Measurements from ENCODE around the gene AHSG. TPM values are rescaled to one million over a fixed set of nuclear protein-coding genes. Genes with fewer than 3 reads are reported as not detected.
"Not testable (repeated sequence)": the region's sequence is repeated elsewhere in the genome, so short reads cannot be mapped to it uniquely, and the experiment has no call there.

AHSG gene
- total and polyA plus RNA-seq, 8 donors: 0.12 to 1.8 (median 0.24) TPM; not detected in 4

GRCh38 chr3:186577521-186577920 lies 35.3 kb upstream of the AHSG start:
- FAIRE-seq: no peak
- Histone ChIP-seq H3K36me3 (peaks cover 0 to 62% (median 9%) of the 10 kb centered on the region in 3 donors), H3K4me1 (peaks cover 9 to 15% (median 14%) of the 10 kb centered on the region in 3 donors), H3K27ac (no peak overlapping the region), H3K27me3 (no peaks in the 10 kb centered on the region), H3K9me3 (no peaks in the 10 kb centered on the region), H3K4me3 (no peak overlapping the region)
- no peak for DNase-seq
- no peak for ATAC-seq
- intact Hi-C loops (cut with DNase I): no loop called here
- WGBS, 2 donors: 70 to 73% methylated on average over 2 of the region's 2 CpGs
- TF ChIP-seq, protein P1, sequence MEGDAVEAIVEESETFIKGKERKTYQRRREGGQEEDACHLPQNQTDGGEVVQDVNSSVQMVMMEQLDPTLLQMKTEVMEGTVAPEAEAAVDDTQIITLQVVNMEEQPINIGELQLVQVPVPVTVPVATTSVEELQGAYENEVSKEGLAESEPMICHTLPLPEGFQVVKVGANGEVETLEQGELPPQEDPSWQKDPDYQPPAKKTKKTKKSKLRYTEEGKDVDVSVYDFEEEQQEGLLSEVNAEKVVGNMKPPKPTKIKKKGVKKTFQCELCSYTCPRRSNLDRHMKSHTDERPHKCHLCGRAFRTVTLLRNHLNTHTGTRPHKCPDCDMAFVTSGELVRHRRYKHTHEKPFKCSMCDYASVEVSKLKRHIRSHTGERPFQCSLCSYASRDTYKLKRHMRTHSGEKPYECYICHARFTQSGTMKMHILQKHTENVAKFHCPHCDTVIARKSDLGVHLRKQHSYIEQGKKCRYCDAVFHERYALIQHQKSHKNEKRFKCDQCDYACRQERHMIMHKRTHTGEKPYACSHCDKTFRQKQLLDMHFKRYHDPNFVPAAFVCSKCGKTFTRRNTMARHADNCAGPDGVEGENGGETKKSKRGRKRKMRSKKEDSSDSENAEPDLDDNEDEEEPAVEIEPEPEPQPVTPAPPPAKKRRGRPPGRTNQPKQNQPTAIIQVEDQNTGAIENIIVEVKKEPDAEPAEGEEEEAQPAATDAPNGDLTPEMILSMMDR (IDR thresholded peaks at IDR 0.05): no peak

DNA sequence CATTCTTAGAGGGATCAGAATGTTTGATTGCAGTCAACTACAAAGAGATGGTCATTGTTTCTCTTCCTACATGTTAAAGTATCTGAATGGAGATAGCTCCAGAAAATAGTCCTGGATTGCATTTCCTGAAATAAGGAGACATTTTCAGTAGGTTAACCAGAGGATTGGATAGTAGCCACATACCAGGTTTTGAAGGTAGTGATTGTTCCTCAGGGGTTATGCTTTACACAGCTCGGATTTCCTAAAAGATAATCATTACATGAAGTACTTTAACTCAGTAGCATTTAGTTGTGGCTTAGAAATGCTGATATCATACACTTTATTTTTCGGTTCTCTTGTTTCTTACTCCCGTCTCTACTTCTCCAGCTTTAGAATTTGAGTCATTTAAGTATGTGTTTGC lies 32.1 kb upstream of the AHSG start:
- no peak for FAIRE-seq
- Histone ChIP-seq H3K27ac (peak overlapping the region in 1 of 4 donors; percentile 13), H3K9me3 (no peaks in the 10 kb centered on the region), H3K4me3 (no peak overlapping the region), H3K4me1 (no peaks in the 10 kb centered on the region), H3K27me3 (no peaks in the 10 kb centered on the region), H3K36me3 (peaks cover 4 to 82% (median 9%) of the 10 kb centered on the region in 3 donors)
- intact Hi-C loops (cut with DNase I): no loop called here
- WGBS, 2 donors: 76 to 84% methylated on average over 3 of the region's 3 CpGs
- no peak for DNase-seq
- no peak for ATAC-seq
- TF ChIP-seq, protein P1 (IDR thresholded peaks at IDR 0.05): no peak

- ATAC-seq: no peak
- Histone ChIP-seq H3K27ac (no peak overlapping the region), H3K4me3 (no peak overlapping the region), H3K27me3 (no peaks in the 10 kb centered on the region), H3K36me3 (peaks cover 4 to 71% (median 6%) of the 10 kb centered on the region in 3 donors), H3K4me1 (no peaks in the 10 kb centered on the region), H3K9me3 (no peaks in the 10 kb centered on the region)
- TF ChIP-seq, protein P1 (IDR thresholded peaks at IDR 0.05): no peak
- no peak for FAIRE-seq
- intact Hi-C loops (cut with DNase I): no loop called here
- no peak for DNase-seq
- 92 to 95% methylated on average over 6 of the region's 6 CpGs for WGBS, 2 donors
Observed at GRCh38 chr3:186582541-186582940, 30.3 kb upstream of the AHSG start.

GRCh38 chr3:186583831-186584230 lies 29.0 kb upstream of the AHSG start:
- DNase-seq: no peak
- H3K27me3 ChIP-seq: no peaks in the 10 kb centered on the region
- peaks cover 0 to under 1% (median 0%) of the 10 kb centered on the region in 3 donors for H3K4me1 ChIP-seq
- peak in 1 of 4 donors; percentile 23 for ATAC-seq
- TF ChIP-seq, protein P1 (IDR thresholded peaks at IDR 0.05): no peak
- WGBS, 2 donors: 68 to 76% methylated on average over 5 of the region's 5 CpGs
- no peak overlapping the region for H3K27ac ChIP-seq
- no peak for FAIRE-seq
- no peak overlapping the region for H3K4me3 ChIP-seq
- peaks cover 4 to 58% (median 6%) of the 10 kb centered on the region in 3 donors for H3K36me3 ChIP-seq
- no peaks in the 10 kb centered on the region for H3K9me3 ChIP-seq
- intact Hi-C loops (cut with DNase I): no loop called here

GRCh38 chr3:186586245-186586644 lies 26.6 kb upstream of the AHSG start:
- not testable (repeated sequence) for FAIRE-seq
- 78 to 96% methylated on average over 9 of the region's 9 CpGs for WGBS, 2 donors

More at GRCh38 chr3:186586245-186586644, 26.6 kb upstream of the AHSG start:
- H3K9me3 ChIP-seq; DNase-seq; H3K27me3 ChIP-seq; intact Hi-C loops (cut with DNase I); H3K4me3 ChIP-seq; H3K27ac ChIP-seq; ATAC-seq: not testable (repeated sequence)
- H3K36me3 ChIP-seq: peaks cover 4 to 42% (median 4%) of the 10 kb centered on the region in 3 donors
- H3K4me1 ChIP-seq: peaks cover 0 to 17% (median 10%) of the 10 kb centered on the region in 3 donors
